GM18909 (cell line): ENCODE data around the gene FOXC1.

Experiments used
- ATAC-seq: cut with Tn5 transposase; IDR thresholded peaks from one replicate; pipeline ENCODE4 v1.9.1; 2021; ENCODE audit warnings: mild to moderate bottlenecking; ENCODE audit not compliant: unreplicated experiment, poor library complexity

FOXC1 gene

DNA sequence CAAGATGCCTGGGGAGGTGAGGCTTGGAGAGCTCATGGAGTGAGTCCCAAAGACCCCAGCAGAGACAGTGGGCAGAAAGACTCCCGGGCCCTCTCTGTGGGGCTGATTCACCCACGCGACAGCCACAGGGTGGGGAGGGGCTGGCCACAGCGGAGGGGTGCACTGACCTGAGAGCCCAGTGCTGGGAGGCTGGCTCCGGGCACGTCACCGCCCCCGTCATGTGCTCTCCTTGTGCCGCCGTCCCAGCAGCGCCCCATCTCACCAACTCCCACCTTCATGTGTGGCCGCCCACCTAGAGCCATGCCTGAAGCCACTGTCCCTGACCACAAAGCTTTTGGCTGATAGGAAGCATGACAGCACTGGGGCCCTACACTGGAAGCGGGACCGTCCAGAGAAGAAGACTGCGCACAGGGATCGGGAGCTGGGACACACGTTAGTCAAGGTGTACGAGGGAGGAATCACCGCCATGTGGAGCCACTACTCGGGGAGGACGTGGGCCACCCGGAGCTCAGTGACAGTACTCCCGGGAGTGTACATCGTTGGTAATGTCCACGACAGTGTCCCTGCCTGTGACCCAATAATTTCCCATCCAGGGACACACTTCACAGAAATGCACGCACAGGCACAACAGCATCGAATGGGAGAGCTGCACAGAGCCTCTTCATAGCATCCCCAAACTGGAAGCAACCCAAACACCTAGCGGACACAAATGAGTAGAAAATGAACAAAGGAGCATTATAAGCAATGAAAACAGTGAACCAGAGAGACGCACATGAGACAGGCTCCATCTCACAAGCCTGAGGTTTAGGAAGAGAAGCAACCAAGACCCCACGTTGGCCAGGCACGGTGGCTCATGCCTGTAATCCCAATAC is 28.4 kb upstream of the FOXC1 start:
- ATAC-seq, result no peak

- no peak for ATAC-seq
Observed at GRCh38 chr6:1584146-1584545, 25.6 kb upstream of the FOXC1 start.

DNA sequence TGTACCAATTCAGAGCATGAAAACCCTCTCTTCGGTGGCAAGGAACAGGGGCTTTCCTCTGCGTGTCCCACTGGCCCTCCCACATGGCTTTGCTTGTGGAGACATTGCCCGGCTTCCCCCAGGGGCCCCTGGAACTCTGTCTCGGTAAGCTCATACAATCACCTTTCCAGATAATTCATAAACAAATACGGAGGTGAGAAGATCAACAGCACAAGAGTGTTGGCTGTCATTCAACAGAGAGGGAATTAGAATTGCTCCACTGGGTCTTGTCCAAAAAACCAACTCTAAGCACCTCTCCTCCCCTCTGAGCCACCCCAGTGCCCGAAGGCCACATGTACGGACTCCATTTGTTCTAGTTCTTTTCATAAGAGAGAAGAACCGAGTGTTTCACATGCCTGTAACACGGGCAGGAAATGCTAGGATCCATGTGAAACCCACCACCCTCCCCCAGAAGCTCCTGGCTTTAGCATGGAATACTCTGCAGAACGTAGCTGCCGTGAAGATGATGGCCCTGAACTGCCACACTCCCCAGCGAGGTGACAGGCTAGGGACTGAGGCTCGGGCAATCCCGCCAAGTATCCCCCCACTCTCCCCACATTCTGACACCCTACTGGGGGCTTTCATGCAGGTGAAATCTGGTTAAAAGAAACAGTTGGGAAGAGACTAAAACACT is 24.6 kb upstream of the FOXC1 start:
- no peak for ATAC-seq

DNA sequence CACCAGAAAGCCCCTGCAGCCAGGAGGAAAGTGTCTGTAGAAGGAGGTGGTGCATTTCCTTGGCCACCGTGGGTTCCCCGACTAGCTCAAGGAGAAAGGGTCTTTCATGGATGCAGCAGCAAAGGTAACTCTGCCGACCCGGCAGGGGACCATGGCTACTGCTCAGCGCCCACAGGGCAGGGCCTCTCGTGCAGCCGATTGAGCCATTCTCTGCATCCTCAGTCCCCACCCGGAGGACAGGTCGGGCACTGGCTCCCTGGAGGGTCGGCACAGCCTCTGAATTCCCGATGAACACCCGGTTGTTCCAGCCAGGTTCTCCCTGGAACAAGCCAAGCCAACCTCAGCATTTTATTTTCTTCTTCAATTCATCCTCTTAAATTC is 24.1 kb upstream of the FOXC1 start:
- ATAC-seq, result no peak

GRCh38 chr6:1586256-1586655 is 23.5 kb upstream of the FOXC1 start:
- ATAC-seq, result no peak

- ATAC-seq, result no peak
Observed at GRCh38 chr6:1586861-1587450, 22.8 kb upstream of the FOXC1 start.

DNA sequence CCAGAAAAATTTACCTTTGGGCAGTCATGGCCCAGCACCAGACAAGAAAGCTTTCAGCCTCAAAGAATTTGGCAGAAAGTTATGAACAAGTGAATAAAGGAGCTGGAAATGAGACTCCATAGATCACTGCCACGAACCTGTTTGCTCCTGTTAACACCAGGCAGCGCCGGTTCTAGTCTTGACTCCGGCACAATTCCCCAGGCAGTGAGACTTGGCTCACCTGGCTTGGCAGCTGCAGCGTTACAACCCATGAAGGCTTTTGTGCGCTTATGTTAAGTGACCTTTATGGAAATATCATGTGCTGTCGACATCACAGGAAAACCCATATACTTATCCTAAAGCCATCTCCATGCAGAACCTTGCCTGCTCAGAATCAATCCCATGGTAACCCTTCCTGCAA is 22.2 kb upstream of the FOXC1 start:
- ATAC-seq, result no peak

DNA sequence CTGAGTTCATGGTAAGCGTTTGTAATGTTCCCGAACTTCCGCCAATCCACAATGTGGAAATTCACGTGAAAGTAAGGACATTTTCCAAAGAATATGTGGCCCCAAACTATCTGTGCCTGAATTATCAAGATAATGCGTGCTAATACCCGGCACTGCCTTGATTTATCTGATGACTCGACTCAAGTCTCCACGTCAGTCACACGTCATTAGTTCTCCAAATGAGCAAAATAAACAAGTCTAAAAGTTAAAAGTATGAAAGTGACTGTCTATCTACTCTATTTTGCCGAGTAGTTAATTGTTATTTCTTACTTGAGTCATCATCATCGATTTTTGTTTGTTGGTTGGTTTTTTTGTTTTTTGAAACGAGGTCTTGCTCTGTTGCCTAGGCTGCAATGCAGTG is 21.7 kb upstream of the FOXC1 start:
- no peak for ATAC-seq

DNA sequence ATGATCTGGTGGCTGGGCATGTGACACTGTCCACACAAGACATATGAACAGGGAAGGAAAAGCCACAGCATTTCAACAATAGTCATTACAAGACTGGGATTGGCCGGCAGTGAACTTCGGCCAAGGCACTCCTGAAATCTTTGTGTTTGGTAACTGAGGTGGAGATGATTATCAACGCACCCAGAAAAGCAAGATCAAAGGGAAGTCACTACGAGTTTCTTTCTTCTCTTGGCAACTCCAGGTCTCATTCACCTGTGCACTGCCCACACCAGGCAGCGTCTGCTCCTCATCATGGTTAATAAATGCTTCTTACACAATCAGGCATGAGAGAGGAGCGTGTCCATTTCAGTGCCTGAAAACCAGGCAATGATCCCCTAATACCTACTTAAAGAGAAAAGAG is 20.5 kb upstream of the FOXC1 start:
- ATAC-seq, result no peak

- ATAC-seq, result no peak
Observed at GRCh38 chr6:1590580-1590979, 19.1 kb upstream of the FOXC1 start.

DNA sequence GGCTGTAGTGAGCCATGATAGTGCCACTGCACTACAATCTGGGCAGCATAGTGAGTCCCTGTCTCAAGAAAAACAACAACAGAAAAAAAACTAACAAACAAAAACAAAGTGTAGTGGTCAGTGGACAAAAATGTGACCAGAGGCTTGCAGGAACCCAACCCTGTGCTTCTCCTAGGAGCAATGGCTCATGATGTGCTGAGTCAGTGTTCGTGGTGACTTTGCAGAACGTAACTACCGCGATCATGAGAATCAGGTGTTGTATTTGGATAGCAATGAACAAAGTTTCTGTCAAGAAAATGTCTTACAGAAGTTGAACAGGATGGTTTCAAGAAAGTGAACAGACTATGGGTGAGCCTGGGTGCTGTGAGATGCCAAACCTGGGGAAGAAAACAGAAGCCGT is 18.5 kb upstream of the FOXC1 start:
- no peak for ATAC-seq

DNA sequence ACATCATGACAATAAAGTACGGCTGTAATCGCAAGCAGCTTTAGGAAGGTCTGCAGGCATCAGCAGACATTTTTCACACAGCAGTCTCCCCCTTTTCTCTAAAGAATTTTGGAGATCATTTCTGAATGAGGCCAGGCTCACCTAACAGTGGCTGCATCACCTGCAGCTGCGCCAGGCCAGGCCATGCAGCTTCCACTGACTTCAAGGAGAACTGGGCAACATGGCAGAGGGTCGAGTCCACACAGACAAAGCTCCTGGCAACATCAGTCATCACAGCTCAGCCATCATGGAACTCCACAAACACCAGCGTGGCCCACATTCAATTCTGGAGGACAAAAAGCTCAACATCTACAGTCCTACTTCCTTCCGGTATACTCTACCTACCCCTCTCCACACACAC is 17.8 kb upstream of the FOXC1 start:
- ATAC-seq, result no peak

- ATAC-seq, result no peak
Observed at GRCh38 chr6:1592852-1593251, 16.9 kb upstream of the FOXC1 start.

DNA sequence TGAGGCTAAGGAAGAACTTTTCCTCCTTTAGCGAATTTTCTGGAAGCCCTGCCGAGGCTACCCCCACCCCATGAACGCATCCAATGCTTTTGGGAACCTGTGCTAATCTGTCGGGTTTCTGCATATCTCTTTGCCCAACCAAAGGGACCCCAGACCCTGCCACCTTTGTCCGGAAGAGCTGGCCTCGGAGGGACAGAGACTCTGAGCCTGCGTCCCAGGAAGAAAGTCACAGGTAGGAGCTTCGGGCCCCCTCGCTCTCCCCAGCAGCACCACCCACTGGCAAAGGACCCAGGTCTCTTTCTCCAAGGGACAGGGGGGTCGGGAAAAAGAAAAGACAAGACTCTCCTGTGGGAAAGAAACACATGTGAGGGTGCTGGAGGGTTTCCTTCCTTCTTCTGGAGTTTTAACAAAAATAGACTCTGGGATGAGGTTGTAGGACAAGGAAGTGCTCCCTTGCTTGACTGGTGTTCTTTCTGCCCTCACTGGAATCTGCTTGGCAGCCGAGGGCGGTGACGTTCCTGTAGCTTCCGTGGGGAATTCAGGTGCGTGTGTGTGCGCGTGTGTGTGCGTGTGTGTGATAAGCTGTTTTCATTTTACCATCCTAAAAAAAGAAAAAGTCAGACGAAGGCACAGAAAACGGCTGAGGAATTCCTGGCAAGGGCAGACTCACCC is 16.3 kb upstream of the FOXC1 start:
- ATAC-seq, result no peak

GRCh38 chr6:1593958-1594314 is 15.8 kb upstream of the FOXC1 start:
- ATAC-seq, result no peak

- ATAC-seq, result no peak
Observed at GRCh38 chr6:1594445-1595200, 15.1 kb upstream of the FOXC1 start.

DNA sequence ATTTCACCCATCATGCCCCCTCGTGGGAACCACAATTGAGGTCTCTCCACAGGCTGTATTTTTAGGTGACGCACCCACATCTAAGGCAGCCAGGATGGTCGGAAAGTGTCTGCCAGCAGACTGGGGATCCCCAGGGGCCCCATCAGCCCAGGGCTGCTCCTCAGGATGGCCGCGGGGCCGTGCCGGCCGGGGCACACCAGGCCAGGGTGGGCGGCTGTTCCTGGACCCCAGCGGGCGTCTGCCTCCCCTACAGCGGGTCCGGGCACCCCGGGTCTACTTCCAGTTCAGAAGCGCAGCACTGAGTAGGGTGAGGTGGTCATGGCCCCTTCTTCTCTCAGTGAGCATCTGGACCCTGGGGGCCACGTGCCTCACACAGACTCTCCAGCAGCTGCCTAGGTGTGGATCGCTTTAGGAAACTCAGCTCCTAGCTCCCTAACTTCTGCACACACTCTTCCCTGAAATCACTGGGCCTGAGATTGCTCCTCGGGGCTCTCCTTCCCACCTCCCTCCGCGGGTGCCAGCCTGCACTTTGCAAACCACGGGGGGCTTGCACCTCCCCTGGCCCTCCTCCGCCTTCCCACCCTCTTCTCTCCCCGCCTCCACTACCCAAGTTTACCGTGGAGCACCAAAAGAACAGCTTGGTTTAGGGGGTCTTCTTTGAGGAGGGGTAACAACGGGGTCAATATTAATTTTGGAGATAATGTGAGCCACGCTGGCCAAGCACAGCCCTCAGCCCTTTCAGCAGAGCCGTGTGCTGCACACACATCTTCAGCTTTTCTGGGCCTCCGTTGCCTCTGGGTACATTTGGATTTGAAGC is 14.2 kb upstream of the FOXC1 start:
- no peak for ATAC-seq

DNA sequence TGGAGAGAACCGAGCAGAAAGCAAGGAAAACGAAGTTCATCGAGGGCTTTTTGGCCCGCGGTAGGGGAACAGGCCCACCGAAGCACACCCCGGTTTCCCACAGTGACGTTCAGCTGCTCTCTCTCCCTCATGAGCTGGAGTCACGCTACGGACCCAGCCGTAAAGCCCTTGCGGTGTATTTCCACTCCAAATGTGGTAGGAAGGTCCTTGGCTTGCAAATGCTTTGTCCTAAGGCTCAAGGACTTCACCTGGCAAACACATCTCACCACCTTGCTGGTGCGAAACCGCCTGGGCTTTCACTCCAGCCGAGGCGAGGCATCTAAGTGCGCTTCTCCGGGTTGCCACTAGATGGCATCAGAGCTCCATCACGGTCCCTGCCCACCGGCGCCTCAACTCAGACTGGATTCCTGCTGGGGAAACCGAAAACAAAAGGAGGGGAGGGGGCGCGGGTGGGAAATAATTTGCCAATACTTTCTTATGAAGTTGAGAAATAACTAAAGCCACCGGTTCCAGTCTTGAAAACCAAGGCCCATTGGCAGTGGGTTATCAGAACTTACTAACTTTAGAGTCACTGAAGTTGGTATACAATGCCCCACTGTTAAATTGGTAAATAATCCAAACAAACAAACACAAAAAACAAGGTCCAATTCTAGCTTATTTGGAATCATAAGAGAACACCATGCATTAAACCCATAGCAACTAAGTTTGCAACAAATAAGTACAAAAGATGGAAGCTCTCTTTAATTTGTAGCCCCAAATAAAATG is 13.4 kb upstream of the FOXC1 start:
- ATAC-seq, result no peak
